Putamen (tissue), 1 donor: ENCODE data around the gene RFC1.
"Not testable (repeated sequence)": the region's sequence is repeated elsewhere in the genome, so short reads cannot be mapped to it uniquely, and the experiment has no call there.

Experiments used
- DNase-seq: peaks from one replicate; pipeline ENCODE4 v3.0.0-alpha.2; 2016; ENCODE audit warnings: low spot score

The RFC1 gene

DNA sequence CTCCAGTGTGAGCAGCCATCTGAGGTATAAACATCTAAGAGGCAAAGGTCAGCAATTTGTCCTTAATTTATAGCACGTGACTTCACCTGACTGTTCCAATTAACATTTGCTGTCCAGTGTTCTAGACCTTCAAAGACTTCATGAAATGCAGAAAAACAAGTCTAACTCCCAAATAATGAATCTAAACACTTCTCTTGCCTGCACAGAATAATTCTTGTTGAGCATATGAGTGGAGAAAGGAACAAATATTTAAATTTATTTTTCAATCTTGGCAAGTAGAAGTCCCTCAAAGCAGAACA lies 12.0 kb downstream of the RFC1 start:
- no peak for DNase-seq

DNA sequence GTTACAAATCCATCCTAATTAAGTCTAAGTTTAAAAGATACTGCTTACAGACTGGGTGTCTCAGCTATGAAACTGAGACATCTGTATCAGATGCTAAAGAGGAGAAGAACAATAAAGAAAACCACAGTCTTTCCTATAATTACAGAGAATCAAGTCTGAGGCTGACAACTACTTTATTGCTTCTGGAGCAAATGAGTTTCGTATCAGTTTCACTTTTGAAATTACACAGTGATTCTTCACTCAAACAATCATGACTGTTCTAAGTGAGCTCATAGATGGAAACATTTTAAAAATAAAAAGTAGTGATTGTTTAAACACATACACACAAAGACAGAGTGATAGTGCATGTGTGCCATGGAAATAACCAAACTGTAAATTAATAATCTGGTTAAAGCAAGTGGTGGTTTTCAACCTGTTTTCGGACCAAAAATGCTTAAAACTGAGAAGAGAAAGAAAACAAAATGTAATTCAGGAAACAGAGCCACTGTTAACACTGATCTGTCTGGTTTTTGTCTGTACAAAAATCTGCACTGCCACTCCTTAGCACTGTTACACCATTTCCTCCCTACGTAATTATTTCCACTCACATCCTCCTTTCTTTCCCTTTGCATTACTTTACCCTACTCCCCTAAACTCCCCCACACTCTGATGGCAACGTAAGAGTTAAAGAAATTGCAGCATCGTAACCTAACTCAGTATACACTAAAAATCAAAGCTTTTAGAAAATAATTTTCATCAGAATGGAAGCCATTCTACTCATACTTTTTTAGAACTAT lies 12.5 kb downstream of the RFC1 start:
- peak; percentile 19 for DNase-seq

DNA sequence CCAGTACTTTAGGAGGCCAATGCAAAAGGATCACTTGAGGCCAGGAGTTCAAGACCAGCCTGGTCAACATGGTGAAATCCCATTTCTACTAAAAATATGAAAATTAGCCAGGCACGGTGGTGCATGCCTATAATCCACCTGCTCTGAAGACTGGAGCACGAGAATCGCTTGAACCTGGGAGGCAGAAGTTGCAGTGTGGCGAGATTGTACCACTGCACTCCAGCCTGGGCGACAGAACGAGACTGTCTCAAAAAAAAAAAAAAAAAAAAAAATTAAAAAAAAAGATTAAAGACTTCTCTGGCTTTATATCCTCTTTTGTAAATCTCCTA lies 13.0 kb downstream of the RFC1 start:
- not testable (repeated sequence) for DNase-seq

DNA sequence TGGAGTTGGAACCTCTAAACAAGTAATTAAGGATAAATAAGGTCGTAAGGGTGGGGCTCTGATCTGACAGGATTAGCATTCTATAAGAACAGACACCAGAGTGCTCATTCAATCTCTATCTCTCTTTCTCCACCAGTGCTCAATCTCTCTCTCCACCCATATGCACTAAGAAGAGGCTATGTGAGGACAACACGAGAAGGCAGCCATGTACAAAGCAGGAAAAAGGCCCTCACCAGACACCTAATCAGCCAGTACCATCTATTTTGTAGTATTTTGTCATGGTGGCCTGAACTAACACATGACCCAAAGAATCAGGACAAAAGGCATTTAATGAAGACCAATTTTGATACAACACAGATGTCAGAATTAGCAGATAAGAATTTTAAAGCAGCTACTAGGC lies 16.8 kb downstream of the RFC1 start:
- no peak for DNase-seq

DNA sequence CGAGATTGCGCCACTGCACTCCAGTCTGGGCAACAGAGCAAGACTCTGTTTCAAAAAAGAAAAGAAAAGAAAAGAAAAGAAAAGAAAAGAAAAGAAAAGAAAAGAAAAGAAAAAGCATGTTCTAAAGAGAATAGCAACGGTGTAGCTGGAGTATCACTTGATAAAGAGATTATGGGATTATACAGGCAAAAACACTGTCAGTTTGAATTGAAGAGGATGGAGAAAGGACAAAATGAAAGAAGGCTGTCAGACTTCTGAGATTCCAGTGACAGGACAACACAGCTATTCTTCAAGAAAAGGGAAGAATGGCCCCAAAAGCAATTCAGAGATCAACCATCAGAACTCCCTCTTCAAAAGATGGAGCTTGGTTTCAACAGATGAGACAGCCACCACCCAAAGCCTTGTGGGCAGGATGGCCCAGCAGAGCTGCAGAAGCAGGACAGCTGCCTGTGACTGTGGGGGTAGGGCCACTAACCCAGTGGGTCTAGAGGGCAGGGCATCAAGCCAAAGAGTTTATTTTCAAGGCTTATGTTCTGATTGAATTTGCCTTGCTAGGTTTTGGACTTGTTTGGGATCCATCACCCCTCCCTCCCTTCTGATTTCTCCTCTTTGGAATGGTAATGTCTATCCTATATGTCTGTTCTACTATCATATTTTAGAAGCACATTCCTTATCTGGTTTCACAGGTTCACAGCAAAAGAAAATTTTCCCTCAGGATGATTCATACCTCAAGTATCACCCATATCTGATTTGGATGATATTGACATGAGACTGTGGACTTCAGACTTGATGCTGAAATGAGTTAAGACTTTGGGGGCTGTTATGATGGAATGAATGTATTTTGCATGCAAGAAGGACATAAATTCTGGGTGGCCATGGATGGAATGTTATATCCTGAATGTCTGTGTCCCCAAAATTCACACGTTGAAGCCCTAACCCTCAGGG lies 17.5 kb downstream of the RFC1 start:
- DNase-seq = no peak

DNA sequence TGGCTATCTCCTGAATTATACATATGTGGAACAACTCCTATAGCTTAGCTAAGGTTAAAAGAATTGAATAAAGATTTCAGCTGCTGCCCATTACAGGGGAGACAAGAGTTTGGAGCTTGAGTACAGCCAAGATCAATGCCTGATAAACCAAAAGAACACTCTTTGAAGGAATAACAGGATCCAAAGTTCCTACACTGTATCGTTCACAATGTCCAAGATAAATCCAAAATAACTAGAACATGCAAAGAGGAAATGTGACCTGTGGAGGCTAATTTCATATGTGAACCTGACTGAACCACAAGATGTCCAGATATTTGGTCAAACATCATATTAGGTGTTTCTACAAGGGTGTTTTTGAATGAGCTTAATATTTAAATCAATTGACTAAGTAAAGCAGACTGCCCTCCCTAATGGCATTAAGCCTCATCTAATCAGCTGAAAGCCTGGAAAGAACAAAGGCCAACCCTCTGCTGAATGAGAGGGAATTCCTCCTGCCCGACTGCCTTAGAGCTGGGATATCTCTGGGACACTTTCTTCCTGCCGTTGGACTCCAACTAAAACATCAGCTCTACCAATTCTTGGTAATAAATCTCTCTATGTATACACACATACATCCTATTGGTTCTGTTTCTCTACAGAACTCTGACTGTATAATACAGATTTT lies 19.2 kb downstream of the RFC1 start:
- no peak for DNase-seq

DNA sequence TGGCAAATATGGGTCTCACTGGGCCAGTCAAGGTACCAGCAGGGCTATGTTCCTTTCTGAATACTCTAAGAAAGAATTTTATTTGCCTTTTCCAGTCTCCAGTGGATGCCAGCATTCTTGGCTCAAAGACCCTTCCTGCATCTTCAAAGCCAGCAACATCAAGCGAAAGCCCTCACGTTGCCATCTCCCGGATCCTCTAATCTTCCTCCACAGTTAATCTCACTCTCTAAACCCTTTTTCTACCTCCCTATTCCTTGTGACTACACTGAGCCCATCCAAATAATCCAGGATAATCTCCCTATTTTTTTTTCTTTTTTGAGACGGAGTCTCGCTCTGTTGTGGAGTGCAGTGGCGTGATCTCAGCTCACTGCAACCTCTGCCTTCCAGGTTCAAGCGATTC lies 23.4 kb downstream of the RFC1 start:
- DNase-seq = no peak

DNA sequence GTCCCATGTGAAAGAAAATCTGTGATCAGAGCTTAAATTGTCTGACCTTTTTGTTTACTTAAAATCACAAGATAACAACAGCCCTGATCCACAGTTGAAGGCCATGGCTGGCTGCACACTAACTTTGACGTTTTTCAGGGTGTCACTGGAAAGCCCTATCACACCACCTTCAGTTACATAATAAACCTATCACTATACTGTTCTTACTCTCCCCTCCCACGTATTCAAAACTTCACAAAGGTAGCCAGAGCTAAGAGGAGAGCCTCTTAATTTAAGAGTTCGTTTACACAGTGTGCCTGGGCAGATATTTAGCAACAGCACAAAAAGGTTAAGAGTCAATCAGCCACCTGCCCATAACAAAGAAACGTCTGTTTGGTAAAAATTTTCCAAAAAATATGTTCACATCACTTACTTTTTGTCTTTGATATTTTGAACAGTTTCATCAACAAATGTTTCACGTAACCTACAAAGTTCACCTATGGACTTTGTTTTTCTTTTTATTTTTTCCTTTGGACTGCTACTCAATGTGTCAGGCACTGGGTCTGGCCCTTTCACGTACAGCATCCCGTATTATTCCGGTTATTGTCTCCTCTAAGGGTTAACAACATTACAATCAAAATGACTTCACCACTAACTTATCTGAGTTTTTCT lies 25.0 kb downstream of the RFC1 start:
- DNase-seq = no peak

DNA sequence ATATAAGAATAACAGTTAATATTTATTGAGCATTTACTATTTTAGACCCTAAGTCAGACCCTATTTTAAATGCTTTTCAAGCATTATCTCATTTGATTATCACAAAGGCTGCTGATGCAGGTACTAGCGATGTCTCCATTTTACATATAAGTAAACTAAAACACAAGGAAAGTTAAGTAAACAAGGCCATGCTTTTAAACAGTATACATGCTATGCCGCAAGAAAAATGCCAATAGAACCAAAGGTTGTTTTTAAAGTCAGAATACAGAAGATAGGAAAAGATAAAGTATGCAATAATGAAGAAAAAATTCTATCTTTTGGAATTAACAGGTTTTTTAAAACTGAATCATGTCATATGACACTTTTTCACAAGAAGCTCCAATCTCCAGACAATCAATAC lies 26.2 kb downstream of the RFC1 start:
- no peak for DNase-seq

DNA sequence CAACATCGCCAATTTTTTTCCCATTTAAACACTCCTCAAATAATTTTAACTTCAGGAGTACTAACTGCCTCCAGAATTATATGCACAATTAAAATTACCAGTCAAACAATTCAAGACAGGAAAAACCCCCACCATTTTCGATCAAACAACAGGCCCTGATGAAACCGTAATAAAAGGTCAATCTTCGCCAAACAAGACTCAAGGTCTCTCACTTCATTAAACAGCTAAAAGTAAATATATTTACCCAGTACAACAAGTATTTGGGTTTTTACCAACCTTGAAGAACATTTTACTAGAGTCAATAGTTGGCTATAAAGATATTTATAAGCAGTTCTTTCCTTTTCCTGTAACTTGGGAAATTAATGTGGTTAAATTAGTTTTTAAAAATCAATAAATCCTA lies 28.3 kb downstream of the RFC1 start:
- no peak for DNase-seq

DNA sequence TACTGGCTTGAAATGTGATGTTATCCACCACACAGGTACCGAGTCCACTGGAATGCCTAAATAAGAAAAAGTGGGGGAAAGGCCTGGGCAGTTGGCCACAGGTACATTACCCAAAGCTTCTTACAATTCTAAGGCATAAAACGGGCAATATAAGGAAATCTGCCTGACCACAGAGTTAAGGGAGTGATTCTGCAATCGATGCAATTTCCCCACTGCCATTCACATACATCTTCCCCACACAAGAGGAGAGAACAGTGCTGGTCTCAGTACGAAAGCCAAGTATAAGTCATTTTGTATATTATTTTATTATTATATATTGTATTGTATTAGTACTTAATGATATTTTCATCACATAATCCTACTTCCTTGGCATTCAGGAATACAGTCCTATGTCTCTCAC lies 30.6 kb downstream of the RFC1 start:
- no peak for DNase-seq

DNA sequence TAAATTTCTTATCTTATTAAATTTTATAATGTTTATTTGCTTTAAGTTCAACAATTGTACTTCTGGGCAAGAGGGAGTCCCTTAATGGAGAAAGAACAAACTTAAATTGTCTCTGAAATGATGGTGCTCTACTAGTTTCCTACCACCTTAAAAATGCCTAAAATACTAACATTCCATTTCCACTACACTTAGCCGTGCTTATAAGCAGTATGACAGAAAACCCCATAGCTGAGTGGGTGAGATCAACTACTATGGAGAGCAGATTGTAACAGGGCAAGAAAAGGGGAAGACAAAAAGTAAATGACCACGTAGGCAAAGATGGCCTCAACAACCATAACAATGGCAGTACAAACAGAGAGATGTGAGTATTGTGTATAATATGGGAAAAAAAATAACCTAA lies 35.0 kb downstream of the RFC1 start:
- DNase-seq = no peak

DNA sequence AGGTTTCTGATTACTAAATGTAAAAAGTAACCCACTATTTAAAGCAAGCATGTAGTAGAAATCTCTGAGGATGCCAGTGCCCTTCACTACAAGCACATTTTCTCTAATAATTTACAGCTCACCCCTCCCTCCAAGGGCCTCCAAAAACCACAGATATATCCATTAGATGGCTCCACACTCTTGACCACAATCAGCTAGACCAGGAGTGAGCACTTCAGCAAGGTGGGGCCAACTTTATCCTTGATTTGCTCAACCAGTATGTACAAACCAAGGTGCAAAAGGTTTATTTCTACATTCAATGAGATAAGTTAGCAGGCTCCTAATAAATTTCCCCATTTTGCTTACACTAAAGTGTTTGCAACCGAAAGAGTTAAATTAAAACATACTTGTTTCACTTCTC lies 35.8 kb downstream of the RFC1 start:
- DNase-seq = no peak

DNA sequence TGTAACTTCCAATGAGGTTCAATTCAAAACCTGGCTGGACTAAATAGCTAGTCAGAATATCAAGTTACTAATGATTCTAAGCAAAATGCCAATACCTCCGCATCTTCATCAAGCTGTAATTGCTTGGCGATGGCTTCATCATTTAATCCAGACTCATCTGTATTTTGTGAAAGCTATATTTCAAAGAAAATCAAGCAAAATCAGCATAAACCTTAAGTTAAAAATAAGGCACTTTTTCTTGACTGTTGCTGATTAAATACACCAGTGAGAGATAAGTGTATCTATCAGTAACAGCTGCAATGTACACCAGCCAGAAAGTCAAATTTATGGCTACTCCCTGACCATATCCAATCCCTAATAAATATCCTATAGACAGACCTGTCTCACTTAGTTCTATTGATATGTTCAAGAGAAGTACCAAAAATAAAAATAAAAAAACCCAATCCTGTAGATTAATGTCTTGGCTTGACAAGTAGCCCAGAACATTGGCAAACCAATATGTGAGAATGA lies 39.6 kb downstream of the RFC1 start:
- DNase-seq = no peak

DNA sequence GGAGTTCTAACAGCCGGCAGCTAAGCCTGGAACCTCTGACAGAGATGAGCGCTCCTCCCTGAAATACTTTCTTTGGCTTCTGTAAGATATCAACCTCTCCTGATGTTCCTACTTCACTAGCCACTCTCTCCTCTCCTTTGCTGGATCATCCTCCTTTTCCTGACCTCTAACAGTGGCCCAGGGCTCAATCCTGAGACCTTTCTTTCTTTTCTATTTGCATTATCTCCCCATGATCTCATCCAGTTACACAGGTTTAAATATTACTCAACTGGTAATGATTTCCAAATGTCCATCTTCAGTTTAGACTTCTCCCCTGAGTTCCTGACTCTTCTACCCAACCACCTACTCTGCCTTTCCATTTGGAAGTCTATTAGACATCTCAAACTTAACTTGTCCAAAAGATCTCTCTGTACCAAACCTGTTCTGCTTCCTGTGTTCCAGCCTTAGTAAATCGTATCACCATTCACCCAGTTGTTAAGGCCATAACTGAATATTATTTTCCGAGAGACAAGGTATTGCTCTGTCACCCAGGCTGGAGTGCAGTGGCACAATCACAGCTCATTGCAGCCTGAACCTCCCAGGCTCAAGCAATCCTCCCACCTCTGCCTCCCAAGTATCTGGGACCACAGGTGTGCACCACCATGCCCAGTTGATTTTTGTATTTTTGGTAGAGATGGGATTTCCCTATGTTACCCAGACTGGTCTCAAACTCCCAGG lies 41.1 kb downstream of the RFC1 start:
- no peak for DNase-seq

DNA sequence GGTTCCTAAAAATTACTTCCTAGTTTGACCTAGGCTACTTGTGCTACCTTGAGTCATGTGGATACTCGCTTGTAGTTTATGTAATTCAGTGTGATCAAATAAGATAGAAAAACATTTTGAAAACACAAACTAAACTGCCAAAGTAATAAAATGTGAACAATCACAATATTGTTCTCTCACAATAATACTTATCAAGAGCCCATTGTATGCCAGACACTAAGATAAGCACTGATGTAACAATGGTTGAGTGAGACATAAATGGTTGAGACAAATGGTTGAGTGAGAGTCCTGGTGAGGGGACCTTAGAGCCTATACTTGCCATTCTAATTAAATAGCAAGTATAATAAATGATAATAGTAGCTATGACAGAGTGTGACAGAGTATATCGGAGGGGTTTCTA lies 41.7 kb downstream of the RFC1 start:
- peak; percentile 67 for DNase-seq

DNA sequence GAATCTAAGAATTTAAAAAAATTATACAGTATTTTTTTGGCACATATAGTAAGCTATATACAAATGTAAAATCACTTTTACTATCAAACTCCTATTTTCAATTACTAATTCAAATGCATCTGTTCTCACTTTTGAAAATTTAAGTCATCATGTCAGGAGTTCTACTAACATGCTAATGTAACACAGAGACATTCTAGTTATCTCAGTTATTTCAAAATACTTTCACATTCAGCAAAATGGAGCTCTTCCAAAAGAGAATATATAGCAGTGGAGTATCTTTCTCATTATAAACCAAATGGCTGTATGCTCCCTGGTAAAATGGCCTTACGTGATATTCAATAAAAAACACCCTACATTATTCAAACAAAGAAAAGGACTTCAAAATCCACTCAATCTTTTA lies 42.3 kb downstream of the RFC1 start:
- DNase-seq = no peak

DNA sequence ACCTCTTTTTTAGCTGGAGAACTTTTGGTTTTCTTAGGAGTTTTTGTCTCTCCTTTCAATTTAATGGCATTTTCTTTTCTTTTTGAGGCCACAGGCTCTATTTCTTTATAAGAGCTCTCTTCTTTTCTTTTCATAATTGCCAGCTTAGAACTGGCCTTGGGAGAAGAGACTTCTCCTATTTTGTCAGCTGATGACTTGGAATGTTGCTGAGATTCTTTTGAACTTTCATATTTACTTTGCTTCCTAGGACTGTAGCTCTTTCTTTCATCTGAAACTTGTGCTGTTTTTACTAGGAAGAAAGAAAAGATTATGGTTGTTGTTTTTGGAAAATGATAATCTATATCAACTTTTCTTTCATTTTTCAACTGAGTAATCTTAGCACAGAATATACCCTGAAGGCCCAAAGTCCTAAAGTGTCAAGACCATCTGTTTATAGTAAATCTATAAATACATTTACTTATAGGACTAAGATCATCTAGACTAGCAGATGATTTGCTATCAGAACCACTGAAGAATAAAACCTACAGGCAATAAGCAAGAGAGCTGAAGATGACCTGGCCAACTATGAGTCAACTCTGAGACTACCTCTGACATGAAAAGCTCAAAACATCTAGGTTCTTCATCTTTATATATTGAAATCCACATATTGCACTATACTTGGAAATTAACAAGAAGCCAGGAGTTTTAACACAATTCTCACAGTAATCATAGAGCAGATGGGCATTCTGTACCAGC lies 45.6 kb downstream of the RFC1 start:
- DNase-seq = no peak

DNA sequence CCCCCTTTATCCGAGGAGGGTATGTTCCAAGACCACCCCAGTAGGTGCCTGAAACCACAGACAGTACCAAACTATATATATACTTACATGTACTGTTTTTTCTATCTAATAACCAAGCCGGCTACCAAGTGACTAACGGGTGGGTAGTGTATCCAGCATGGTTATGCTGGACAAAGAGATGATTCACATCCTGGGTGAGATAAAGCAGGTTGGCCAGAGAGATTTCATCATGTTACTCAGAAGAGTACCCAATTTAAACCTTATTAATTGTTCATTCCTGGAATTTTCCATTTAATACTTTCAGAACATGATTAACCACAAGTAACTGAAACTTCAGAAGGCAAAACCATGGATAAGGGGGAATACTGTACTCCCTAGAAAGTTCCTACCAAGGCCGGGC lies 46.5 kb downstream of the RFC1 start:
- DNase-seq = no peak

DNA sequence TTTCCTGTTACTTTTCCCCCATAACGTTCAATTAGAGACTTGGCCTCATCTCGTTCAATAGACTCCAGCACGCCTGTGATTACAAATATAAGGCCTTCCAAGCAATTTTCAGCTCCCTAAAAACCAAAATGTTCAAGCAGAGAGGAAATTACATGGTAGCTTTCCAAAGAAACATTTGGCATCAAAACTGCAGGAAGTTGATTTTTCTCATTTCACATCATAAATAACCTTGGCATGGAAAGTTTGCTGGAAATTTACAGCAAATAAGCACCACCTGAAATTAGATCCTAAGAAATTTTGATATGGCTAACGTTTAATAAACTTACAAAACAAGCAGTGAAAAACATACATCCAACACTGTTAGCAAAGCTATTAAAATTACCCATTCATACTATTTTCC lies 53.3 kb downstream of the RFC1 start:
- no peak for DNase-seq

DNA sequence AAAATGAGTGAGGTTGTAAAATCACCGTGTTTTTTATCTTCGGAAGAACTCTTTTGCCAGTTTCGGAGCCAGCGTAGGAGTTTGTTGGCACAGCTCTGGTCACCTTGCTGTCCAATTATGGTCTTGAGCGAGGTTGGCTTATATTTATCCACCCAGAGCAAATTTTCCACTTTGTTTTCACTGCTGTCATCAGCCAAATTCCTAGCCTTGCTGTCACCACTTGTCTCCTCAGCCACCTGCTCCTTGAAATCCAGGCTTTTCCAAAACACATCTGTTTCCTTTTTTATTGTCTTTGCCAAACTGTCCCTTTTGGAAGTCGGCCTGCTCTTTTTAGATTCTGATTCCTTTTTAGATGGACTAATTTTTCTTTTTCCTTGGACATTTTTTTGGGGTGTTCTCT lies 57.6 kb downstream of the RFC1 start:
- DNase-seq = no peak
